Stimulated activated CD4-positive, alpha-beta T cell treated with anti-CD3 and anti-CD28 coated beads, Interleukin-15, amount 100 ng/mL, for 24 hours (primary cell): ENCODE results near the gene GUCY2F.

Source experiments
- DNase-seq: peaks from one replicate; pipeline ENCODE4 v3.0.0-alpha.2; 2020

GUCY2F gene

DNA sequence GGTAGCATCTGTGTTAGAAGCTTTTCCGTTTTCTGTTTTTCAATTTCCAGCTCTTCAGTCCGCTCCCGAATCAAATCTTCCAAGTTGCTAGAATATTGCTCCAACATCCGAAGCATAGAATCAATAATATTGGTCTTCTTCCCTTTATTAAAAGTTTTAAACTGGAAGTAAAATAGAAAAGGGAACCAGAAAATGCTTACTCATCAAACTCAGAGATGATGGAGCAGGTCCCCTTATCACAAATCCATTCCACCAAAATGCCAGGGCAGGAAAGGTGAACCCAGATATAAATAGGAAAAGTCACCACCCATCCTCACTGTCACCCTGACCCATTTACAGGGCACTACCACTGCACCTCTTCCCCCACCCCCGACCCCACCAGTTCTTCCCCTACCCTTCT, 89.0 kb downstream of the GUCY2F start:
- DNase-seq: no peak

DNA sequence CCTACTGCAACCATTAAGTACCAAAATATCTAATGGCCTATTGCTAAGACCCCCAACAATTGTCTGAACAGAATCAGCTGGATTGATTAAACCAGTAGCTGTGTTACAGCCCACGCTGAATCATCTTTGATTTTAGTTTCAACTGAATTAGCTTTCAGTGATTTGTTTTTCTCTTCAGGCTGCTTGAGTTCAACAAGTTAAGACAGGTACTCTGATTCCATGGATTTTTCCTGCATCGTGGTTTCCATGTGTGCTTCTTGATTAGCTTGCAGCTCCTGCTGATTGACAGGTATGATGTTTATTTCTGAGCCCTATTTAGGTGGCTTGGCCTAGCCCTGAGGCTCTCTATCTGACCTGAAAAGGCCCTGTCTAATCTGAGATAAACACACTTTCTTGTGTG, 91.3 kb downstream of the GUCY2F start:
- no peak for DNase-seq

- DNase-seq: no peak
These were observed 92.0 kb downstream of the GUCY2F start for GRCh38 chrX:109389917-109390316.

GRCh38 chrX:109384699-109385098, 97.2 kb downstream of the GUCY2F start:
- no peak for DNase-seq

- no peak for DNase-seq
These were observed 99.6 kb downstream of the GUCY2F start for GRCh38 chrX:109382332-109382731.

GRCh38 chrX:109378281-109378680, 103.6 kb downstream of the GUCY2F start:
- DNase-seq: no peak

- no peak for DNase-seq
These were observed 107.5 kb downstream of the GUCY2F start for GRCh38 chrX:109374262-109374960.

DNA sequence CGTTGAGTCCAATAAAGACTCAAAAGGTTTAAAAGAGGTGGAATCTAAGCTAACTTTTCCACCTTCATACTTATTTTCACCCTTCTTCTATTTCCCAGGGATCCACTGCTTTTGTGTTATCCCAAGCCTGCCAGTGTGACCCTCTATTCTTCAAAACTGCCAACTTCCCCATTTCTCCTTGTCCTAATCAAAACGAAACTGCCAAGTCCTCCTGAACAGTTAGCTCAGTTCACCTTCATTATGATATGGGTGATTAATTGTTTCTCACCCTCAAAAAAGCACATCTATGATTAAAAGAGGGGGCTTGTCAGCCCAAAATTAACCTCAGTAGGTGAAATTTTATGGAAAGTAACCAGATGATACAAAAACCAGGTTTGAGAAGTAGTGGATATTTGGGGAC, 108.4 kb downstream of the GUCY2F start:
- no peak for DNase-seq

GRCh38 chrX:109372716-109373115, 109.2 kb downstream of the GUCY2F start:
- DNase-seq: no peak

DNA sequence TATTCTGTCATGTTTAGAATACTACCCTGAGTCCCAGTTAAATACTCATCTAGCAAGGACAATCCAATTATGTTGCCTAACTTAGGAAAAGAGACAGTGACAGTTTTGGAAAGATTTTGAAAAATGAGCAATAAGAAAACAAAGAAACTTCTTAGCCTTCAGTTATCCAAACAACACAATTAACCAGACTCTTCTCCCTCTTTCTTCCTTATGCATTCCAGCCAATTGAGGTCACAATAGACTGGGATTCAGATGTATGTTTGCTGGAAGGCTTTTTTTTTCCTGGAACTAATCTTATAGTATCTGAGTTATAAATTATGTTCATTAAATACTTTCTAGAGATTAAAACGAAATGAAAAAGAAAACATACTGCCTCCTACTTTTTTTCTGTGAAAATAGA, 109.6 kb downstream of the GUCY2F start:
- no peak for DNase-seq

GRCh38 chrX:109362101-109362500, 119.8 kb downstream of the GUCY2F start:
- DNase-seq: no peak

DNA sequence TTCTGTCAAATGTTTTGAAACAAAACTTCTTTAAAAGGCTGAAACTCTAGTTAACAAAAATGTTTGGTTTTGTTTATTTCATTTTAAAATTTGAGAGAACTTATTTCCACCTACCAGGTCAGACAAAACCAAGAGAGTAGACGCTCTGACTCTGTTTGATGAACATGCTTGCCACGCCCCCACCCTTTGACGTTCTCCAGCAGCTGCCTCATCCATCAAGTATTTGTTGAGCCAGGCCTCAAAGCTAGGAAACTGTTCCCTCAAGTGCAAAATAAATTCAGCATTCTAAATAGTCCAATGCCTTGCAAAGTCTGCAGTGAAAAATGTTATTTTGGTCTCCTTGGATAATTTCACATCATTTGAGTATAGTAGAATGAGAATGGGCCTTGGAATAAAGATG, 121.6 kb downstream of the GUCY2F start:
- no peak for DNase-seq

- DNase-seq: no peak
These were observed 124.2 kb downstream of the GUCY2F start for GRCh38 chrX:109357706-109358105.

DNA sequence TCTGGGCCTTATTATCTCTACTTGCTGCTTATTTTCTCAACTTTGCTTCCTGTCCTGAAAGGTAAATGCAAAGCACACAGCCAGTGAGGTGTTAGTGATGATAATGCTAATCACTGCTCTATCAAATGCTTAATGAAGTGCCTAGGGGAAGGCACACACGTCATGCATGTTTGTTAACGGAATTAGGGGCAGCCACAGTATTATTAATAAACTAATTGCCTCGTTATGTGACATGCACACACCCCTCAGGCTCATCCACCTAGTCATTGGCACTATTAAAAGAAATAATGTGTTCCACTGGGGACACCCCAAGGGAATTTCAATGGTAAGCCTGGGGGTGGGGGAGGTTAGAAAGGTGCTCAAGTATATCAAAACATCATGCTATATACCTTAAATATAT, 125.2 kb downstream of the GUCY2F start:
- no peak for DNase-seq

GRCh38 chrX:109352066-109352588, 129.8 kb downstream of the GUCY2F start:
- no peak for DNase-seq

DNA sequence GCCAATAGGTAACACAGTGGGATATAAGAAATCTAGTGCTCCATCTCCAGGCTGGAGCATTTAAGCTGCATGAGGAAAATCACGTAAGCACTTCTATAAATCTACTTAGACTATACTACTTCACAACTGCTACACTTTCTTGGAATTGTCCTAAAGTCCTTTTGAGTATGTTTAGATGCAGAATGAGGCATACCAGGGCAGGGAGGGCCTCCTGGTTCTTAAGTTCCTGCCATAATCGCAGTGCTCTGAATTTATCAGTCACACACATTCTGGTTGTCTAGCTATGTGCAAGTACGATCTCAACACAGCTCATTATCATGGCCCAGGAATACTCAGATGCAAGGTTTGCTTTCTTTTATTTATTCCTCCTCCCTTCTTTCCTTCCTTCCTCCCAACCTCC, 130.3 kb downstream of the GUCY2F start:
- DNase-seq: no peak

DNA sequence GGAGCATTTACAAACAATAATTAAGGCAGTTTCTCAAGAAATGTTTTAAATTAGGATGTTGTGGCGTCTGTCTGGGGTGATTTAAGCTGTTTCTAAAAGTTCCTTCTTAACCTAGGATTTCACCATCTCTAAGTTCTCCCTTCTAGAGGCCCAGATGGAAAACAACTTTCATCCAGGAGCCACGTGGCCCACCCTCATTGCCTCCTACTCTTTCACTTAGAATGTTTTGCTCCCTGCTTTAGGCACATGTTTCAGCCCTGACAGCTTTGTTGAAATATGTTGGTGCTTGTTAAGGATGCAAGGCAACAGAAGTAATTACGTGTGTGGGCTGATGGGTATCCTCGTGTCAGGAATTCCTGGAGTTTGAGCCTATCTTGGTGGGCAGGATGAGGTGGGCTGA, 131.3 kb downstream of the GUCY2F start:
- no peak for DNase-seq

GRCh38 chrX:109350051-109350450, 131.8 kb downstream of the GUCY2F start:
- no peak for DNase-seq

GRCh38 chrX:109347632-109348031, 134.3 kb downstream of the GUCY2F start:
- no peak for DNase-seq

GRCh38 chrX:109346491-109346890, 135.4 kb downstream of the GUCY2F start:
- no peak for DNase-seq

DNA sequence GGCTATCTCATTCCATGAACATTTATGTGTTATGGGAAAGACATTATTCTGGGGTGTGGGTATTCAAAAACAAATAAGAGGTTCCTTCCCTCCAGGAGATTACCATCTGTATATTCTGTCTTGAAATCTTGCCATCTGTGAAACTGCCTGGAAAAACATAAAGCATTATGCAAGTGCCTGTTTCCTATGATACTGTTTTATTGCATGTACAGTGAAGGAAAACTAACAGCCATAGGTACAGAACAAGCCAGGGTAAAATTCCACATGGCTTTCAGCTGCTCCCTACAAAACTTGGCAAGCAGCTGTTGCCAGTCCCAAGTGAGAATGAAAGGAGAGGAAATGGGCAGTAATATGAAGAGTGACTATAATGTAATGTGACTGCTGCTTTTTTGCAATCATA, 136.0 kb downstream of the GUCY2F start:
- DNase-seq: no peak

DNA sequence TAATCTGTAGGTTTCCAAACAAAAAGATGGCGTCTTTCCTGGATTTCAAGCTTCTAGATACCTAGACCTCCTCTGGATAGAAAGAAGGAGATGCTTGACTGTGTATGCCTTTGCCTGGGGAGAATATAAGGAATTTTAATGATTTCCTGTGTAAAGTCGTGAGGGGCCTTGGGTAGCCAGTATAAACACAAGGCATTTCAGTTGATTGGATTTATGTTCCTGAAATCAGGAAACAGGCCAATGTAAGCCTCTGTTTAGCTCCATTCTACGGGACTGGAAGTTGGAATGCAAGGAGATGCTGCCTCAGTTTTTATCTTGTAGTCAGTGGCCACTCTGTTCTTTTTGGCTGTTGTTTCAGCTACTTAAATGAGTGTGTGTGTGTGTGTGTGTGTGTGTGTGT, 137.2 kb downstream of the GUCY2F start:
- no peak for DNase-seq

DNA sequence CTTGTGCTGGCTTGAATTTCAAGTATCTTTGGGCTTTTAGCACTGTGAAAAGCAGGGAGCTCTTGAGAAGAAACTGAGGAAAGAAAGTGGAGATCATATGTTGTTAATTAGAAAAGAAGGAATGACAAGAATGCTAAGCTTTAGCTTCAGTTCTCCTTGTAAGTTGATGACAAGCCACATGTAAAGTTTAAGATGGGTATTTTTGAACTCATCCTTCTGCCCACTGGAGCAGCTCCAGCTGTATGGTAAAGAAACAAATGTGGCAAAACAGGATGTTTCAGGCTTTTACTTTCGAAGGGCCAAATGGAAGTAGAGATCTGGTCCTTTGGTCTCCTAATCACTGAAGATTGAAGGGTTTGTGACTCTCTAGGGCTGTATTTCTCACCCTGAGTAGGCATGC, 137.8 kb downstream of the GUCY2F start:
- no peak for DNase-seq

DNA sequence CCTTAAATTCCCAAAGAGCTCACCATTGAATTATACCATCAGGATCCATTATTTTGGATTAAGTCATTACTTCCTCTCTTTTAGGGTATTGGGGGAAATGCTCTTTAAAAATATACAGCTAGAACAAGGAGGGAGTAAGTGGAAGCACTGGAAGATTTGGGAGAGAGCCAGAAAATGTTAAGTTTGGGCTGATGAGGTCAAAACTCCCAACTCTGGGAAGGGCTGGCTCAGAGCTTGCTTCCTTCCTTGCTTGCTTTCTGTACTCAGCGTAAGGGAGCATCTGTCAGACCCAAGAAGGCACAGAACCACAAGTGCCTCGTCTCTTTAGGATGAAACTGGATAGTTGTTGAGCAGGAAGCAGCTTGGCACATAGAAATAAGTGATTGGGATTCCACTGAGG, 138.2 kb downstream of the GUCY2F start:
- no peak for DNase-seq

GRCh38 chrX:109336141-109336540, 145.7 kb downstream of the GUCY2F start:
- DNase-seq: no peak
